HepG2 (cell line): ENCODE data around the gene GRK5. TPM values are rescaled to one million over a fixed set of nuclear protein-coding genes. Genes with fewer than 3 reads are reported as not detected.

Experiments
- ARID2 ChIP-seq: sonication (generic); formaldehyde crosslinking; IDR thresholded peaks from 2 replicates; pipeline ENCODE4 v1.8.1; 2022; ENCODE audit warnings: mild to moderate bottlenecking, missing genetic modification reagents, borderline replicate concordance
- CBFB ChIP-seq: sonication (generic); formaldehyde crosslinking; IDR thresholded peaks from 2 replicates; pipeline ENCODE4 v1.4.0; 2020; ENCODE audit warnings: missing genetic modification reagents
- FOXJ3 ChIP-seq: sonication (generic); formaldehyde crosslinking; IDR thresholded peaks from 2 replicates; pipeline ENCODE4 v1.4.0; 2020; ENCODE audit warnings: missing genetic modification reagents, mild to moderate bottlenecking, borderline replicate concordance
- KDM6A ChIP-seq: IDR thresholded peaks from 2 replicates; pipeline ENCODE4 v1.6.1; 2016; ENCODE audit warnings: low read depth
- POLR2A ChIP-seq, 2 experiments: IDR thresholded peaks; 2 replicates each; pipeline ENCODE4 v1.6.1; 2011; ENCODE audit warnings: low read depth in 2 of 2, low read length in 2 of 2, mild to moderate bottlenecking in 1 of 2, moderate library complexity in 1 of 2; ENCODE audit not compliant: insufficient read depth in 1 of 2
- PRPF4 ChIP-seq: fragments of 200-400 bp; formaldehyde crosslinking; IDR thresholded peaks from 2 replicates; pipeline ENCODE4 v1.6.1; 2016; ENCODE audit warnings: low read length, low read depth; ENCODE audit not compliant: poor library complexity, severe bottlenecking
- RBM22 ChIP-seq: fragments of 200-400 bp; formaldehyde crosslinking; optimal IDR thresholded peaks from 2 replicates; pipeline ENCODE3; 2017; ENCODE audit warnings: mild to moderate bottlenecking, low read length, moderate library complexity
- SAFB2 ChIP-seq: sonication (generic); formaldehyde crosslinking; IDR thresholded peaks from 2 replicates; pipeline ENCODE4 v1.5.1; 2020; ENCODE audit warnings: missing genetic modification reagents, low read depth, mild to moderate bottlenecking, borderline replicate concordance
- SRSF1 ChIP-seq: fragments of 200-400 bp; formaldehyde crosslinking; optimal IDR thresholded peaks from 2 replicates; pipeline ENCODE3; 2017; ENCODE audit warnings: mild to moderate bottlenecking, low read depth, low read length, moderate library complexity
- TBX3 ChIP-seq: fragments of 450-650 bp; IDR thresholded peaks from 2 replicates; pipeline ENCODE4 v1.6.1; 2017; ENCODE audit warnings: antibody characterized with exemption, mild to moderate bottlenecking, inconsistent platforms, borderline replicate concordance
- THAP9 ChIP-seq: sonication (generic); formaldehyde crosslinking; IDR thresholded peaks from 2 replicates; pipeline ENCODE4; 2020; ENCODE audit warnings: missing genetic modification reagents, mild to moderate bottlenecking, borderline replicate concordance
- THRA ChIP-seq: sonication (generic); formaldehyde crosslinking; IDR thresholded peaks from 2 replicates; pipeline ENCODE4 v1.4.0; 2020; ENCODE audit warnings: missing genetic modification reagents, borderline replicate concordance
- U2AF2 ChIP-seq: fragments of 200-400 bp; formaldehyde crosslinking; IDR thresholded peaks from 2 replicates; pipeline ENCODE4 v1.6.1; 2017; ENCODE audit warnings: low read depth, mild to moderate bottlenecking, low read length
- ZFY ChIP-seq: sonication (generic); formaldehyde crosslinking; IDR thresholded peaks from 2 replicates; pipeline ENCODE4 v1.4.0; 2020; ENCODE audit warnings: missing genetic modification reagents
- ZNF142 ChIP-seq: sonication (generic); formaldehyde crosslinking; IDR thresholded peaks from 2 replicates; pipeline ENCODE4 v1.4.0; 2020; ENCODE audit warnings: missing genetic modification reagents
- ZNF207 ChIP-seq: fragments of 450-650 bp; IDR thresholded peaks from 2 replicates; pipeline ENCODE4 v1.6.1; 2016; ENCODE audit warnings: antibody characterized with exemption, borderline replicate concordance
- ZNF230 ChIP-seq: sonication (generic); formaldehyde crosslinking; IDR thresholded peaks from 2 replicates; pipeline ENCODE4 v1.4.0; 2020; ENCODE audit warnings: mild to moderate bottlenecking, missing genetic modification reagents
- ZNF317 ChIP-seq: sonication (generic); formaldehyde crosslinking; IDR thresholded peaks from 2 replicates; pipeline ENCODE4 v1.5.0; 2020; ENCODE audit warnings: mild to moderate bottlenecking, missing genetic modification reagents
- ZNF350 ChIP-seq: sonication (generic); formaldehyde crosslinking; IDR thresholded peaks from 2 replicates; pipeline ENCODE4 v1.4.0; 2020; ENCODE audit warnings: mild to moderate bottlenecking, low read depth, missing genetic modification reagents, borderline replicate concordance
- ZNF382 ChIP-seq: sonication (generic); formaldehyde crosslinking; IDR thresholded peaks from 2 replicates; pipeline ENCODE4 v1.5.0; 2020; ENCODE audit warnings: missing genetic modification reagents, mild to moderate bottlenecking, borderline replicate concordance
- ZNF597 ChIP-seq: sonication (generic); formaldehyde crosslinking; IDR thresholded peaks from 2 replicates; pipeline ENCODE4 v1.5.0; 2020; ENCODE audit warnings: missing genetic modification reagents
- polyA plus RNA-seq, 8 experiments: library from polyadenylated mRNA; depleted of rRNA in 3 of 8; stranded (reverse) in 7 of 8; unstranded in 1 of 8; fragments of >200 nt; fragmentation: Illumina TruSeq in 4 of 8; extraction: Trizol in 4 of 8; gene quantifications; 2 replicates each; pipeline versions ENCODE4 v1.2.1 to v1.2.3, GENCODE V29; 2011 to 2016; ENCODE audit warnings: low read depth in 4 of 8, missing spikeins in 1 of 8, mixed read lengths in 1 of 8; ENCODE audit not compliant: insufficient read depth in 1 of 8
- total RNA-seq, 5 experiments: library from RNA; depleted of rRNA; stranded (reverse); fragments of >200 nt; fragmentation: Illumina TruSeq; extraction: Trizol; gene quantifications; 2 replicates each; pipeline ENCODE4 v1.2.3, GENCODE V29; 2016; ENCODE audit warnings: low read depth in 1 of 5

GRK5 gene
- total and polyA plus RNA-seq, 2 of the 13 experiments (the other 11 are each of a cell fraction or from before 2014, with no cell fraction given): 10.4 to 12.6 TPM

- TF ChIP-seq U2AF2 (no peak), KDM6A (CRISPR knock-in tag) (no peak), ZNF207 (no peak), ZNF317 (CRISPR knock-in tag) (no peak), ZNF597 (no peak), THRA (no peak), CBFB (CRISPR knock-in tag) (no peak), ZNF142 (CRISPR knock-in tag) (no peak), SAFB2 (no peak), ZFY (no peak), ZNF230 (CRISPR knock-in tag) (no peak), ZNF382 (CRISPR knock-in tag) (no peak), ARID2 (CRISPR knock-in tag) (no peak), TBX3 (no peak), THAP9 (CRISPR knock-in tag) (no peak), FOXJ3 (CRISPR knock-in tag) (no peak), SRSF1 (no peak), ZNF350 (no peak), POLR2A (IDR thresholded peaks at IDR 0.05; ENCODE audit: insufficient read depth in 1 of 2, low read depth in 2 of 2, low read length in 2 of 2) (no peak), RBM22 (no peak), PRPF4 (no peak)
Observed at GRCh38 chr10:119288574-119289001, 81.2 kb downstream of the GRK5 start (continued).
